ENCODE data around the gene LNPEP. TPM values are rescaled to one million over a fixed set of nuclear protein-coding genes. Genes with fewer than 3 reads are reported as not detected.

Gene LNPEP
- total RNA-seq, 4 donors from 2014 or later = 28.9 to 64.4 (median 38.5) TPM

DNA sequence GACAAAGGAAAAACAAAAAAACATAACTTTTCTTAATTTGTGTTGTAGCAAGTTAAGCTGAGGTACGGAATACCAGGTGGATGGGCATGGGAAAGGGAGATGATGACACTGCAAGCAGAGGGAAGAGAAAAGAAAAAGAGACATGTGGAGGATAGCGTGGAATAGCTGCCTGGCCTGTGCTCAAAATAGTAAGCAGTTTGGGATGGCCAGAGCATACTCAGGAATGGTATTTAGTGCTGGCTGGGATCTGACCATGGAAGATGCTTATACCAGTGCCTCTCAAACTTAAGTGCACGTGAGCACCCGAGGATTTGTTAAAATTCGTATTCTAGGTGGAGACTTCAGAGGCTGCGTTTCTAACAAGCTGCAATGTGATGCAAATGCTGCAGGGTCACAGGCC lies 41.3 kb downstream of the LNPEP start:
- Histone ChIP-seq H3K9me3 (no peaks in the 10 kb centered on the region), H3K27ac (no peak overlapping the region), H3K4me3 (no peak overlapping the region), H3K27me3 (no peaks in the 10 kb centered on the region), H3K36me3 (peaks cover 0 to 10% (median 0%) of the 10 kb centered on the region in 3 donors), H3K4me1 (peaks cover 0 to 12% (median 0%) of the 10 kb centered on the region in 4 donors)
- TF ChIP-seq POLR2A (IDR thresholded peaks at IDR 0.05) = no peak
- TF ChIP-seq, protein P1, sequence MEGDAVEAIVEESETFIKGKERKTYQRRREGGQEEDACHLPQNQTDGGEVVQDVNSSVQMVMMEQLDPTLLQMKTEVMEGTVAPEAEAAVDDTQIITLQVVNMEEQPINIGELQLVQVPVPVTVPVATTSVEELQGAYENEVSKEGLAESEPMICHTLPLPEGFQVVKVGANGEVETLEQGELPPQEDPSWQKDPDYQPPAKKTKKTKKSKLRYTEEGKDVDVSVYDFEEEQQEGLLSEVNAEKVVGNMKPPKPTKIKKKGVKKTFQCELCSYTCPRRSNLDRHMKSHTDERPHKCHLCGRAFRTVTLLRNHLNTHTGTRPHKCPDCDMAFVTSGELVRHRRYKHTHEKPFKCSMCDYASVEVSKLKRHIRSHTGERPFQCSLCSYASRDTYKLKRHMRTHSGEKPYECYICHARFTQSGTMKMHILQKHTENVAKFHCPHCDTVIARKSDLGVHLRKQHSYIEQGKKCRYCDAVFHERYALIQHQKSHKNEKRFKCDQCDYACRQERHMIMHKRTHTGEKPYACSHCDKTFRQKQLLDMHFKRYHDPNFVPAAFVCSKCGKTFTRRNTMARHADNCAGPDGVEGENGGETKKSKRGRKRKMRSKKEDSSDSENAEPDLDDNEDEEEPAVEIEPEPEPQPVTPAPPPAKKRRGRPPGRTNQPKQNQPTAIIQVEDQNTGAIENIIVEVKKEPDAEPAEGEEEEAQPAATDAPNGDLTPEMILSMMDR (IDR thresholded peaks at IDR 0.05) = no peak
- no peak for DNase-seq

DNA sequence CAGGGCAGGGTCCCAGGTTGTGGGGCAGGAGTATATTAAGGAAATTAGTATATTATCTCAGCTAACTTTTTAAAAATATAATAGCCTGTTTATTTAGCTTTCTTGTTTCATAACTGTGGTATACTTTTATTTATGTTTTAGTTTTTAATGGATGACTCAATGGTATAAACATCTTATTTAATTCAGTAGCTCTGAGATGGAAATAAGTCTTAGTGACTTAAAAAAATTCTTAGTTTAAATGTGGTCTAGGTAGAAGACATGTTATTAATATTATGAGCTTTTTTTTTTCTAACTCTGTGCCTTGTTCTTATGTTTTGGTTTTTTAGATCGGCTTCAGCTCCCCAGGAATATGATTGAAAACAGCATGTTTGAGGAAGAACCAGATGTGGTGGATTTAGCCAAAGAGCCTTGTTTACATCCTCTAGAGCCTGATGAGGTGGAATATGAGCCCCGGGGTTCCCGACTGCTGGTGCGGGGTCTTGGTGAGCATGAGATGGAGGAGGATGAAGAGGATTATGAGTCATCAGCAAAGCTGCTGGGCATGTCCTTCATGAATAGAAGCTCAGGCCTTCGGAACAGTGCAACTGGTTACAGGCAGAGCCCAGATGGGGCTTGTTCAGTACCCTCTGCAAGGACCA lies 43.1 kb downstream of the LNPEP start:
- no peaks in the 10 kb centered on the region for H3K4me1 ChIP-seq
- no peak overlapping the region for H3K4me3 ChIP-seq
- peaks cover 0 to 10% (median 0%) of the 10 kb centered on the region in 3 donors for H3K36me3 ChIP-seq
- no peak for DNase-seq
- H3K9me3 ChIP-seq = no peaks in the 10 kb centered on the region
- no peaks in the 10 kb centered on the region for H3K27me3 ChIP-seq
- H3K27ac ChIP-seq = no peak overlapping the region
- TF ChIP-seq, protein P1 (IDR thresholded peaks at IDR 0.05) = no peak
- TF ChIP-seq POLR2A (IDR thresholded peaks at IDR 0.05) = no peak

DNA sequence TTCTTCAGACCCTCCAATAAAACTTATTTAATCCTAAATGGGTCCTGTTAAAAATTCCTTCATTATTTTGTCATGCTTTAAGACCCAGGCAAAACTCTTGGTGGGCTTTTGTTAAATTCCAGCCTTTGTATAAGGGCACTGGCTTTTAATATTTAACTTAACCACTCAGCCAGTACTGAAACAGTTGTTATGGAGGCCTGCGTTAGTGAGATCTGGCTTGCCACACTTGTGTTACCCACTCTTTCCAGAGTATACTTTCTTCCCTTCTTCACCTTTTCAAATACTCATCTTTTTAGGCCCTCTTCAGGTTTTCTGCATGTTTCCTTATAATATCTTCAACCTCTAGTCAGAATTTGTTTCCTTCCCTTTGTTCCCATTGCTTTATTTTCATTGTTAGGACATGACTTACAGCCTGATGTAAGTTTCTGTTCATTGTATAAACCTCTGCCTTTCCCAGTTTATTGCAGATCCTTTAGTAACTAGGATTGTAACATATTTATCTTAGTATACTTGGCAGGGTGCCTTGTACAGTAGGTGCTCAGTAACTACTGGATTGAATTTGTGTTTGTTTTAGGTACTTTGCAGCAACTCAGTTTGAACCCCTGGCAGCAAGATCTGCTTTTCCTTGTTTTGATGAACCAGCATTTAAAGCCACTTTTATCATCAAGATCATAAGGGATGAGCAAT lies 48.8 kb downstream of the LNPEP start:
- no peak overlapping the region for H3K4me3 ChIP-seq
- no peaks in the 10 kb centered on the region for H3K9me3 ChIP-seq
- no peaks in the 10 kb centered on the region for H3K27me3 ChIP-seq
- H3K4me1 ChIP-seq = no peaks in the 10 kb centered on the region
- no peak overlapping the region for H3K27ac ChIP-seq
- TF ChIP-seq, protein P1 (IDR thresholded peaks at IDR 0.05) = no peak
- TF ChIP-seq POLR2A (IDR thresholded peaks at IDR 0.05) = no peak
- peaks cover 0 to 19% (median 0%) of the 10 kb centered on the region in 3 donors for H3K36me3 ChIP-seq
- no peak for DNase-seq

DNA sequence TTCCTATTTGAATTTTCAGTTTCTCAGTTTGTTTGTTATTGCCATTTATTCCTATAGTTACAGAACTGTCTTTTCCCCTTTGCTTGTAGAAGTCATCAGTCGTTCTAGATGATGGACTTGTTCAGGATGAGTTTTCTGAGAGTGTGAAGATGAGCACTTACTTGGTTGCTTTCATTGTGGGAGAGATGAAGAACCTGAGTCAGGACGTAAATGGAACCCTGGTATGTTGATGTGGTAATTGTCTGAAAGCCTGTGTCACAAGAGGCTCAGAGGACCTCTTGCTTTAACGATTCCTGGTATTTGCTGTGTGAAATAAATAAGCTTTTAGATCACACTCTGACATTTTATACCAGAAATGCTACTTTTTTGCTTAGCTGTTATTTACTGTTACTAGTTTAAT lies 50.6 kb downstream of the LNPEP start:
- Histone ChIP-seq H3K27me3 (no peaks in the 10 kb centered on the region), H3K36me3 (peaks cover 0 to 32% (median 0%) of the 10 kb centered on the region in 3 donors), H3K4me1 (no peaks in the 10 kb centered on the region), H3K27ac (no peak overlapping the region), H3K4me3 (no peak overlapping the region), H3K9me3 (no peaks in the 10 kb centered on the region)
- no peak for TF ChIP-seq POLR2A (IDR thresholded peaks at IDR 0.05)
- TF ChIP-seq, protein P1 (IDR thresholded peaks at IDR 0.05) = no peak
- DNase-seq = no peak

DNA sequence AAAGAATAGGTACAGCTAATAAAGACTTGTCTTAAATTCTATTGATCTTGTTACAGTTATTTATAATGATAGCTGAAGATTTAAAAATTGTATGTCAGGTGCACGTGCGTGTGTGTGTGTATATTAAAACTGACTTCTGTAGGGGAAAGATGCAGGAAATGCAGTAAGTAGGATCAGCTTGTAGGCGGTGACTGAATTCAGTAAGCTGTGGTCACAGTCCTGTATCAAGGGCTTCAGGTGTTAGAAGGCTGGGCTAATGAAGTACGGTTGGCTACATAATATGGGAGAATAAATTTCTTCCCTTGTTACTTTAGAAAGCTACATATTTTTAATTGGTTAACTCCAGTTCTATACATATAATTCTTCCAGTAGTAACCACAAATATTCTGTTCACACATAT lies 54.2 kb downstream of the LNPEP start:
- no peaks in the 10 kb centered on the region for H3K27me3 ChIP-seq
- peaks cover 0 to 50% (median 0%) of the 10 kb centered on the region in 3 donors for H3K36me3 ChIP-seq
- H3K4me1 ChIP-seq = no peaks in the 10 kb centered on the region
- TF ChIP-seq POLR2A (IDR thresholded peaks at IDR 0.05) = no peak
- TF ChIP-seq, protein P1 (IDR thresholded peaks at IDR 0.05) = no peak
- H3K27ac ChIP-seq = no peak overlapping the region
- H3K9me3 ChIP-seq = no peaks in the 10 kb centered on the region
- DNase-seq = no peak
- H3K4me3 ChIP-seq = no peak overlapping the region

All from Peyer's patch (tissue), 4 donors.